Stimulated activated naive CD8-positive, alpha-beta T cell treated with anti-CD3 and anti-CD28 coated beads, Interleukin-15, amount 100 ng/mL, for 72 hours (primary cell): Measurements from ENCODE around the gene PRCD.

Experiments used
- ATAC-seq: fragments of 150-1000 bp; cut with Tn5 transposase; 2 replicates; pipeline ENCODE4 v1.10.0; 2021; ENCODE audit warnings: mild to moderate bottlenecking, moderate library complexity
- DNase-seq, 2 donors: peaks; one replicate each; pipeline ENCODE4 v3.0.0; 2021 to 2022
- H3K27ac Mint-ChIP-seq, 2 donors: one replicate each; pipeline ENCODE4 v1.8.0; 2022; ENCODE audit warnings: mild to moderate bottlenecking in 2 of 2, mixed read lengths in 2 of 2, moderate library complexity in 2 of 2
- H3K27me3 Mint-ChIP-seq: one replicate; pipeline ENCODE4 v1.8.0; 2022; ENCODE audit warnings: mixed read lengths
- H3K4me1 Mint-ChIP-seq: one replicate; pipeline ENCODE4 v1.8.0; 2022; ENCODE audit warnings: mild to moderate bottlenecking, mixed read lengths
- H3K4me3 Mint-ChIP-seq, 2 donors: one replicate each; pipeline ENCODE4 v1.8.0; 2022; ENCODE audit warnings: mild to moderate bottlenecking in 2 of 2, mixed read lengths in 2 of 2, moderate library complexity in 1 of 2
- H3K9me3 Mint-ChIP-seq, 2 donors: one replicate each; pipeline ENCODE4 v1.8.0; 2022; ENCODE audit warnings: mixed read lengths in 2 of 2

Gene PRCD

DNA sequence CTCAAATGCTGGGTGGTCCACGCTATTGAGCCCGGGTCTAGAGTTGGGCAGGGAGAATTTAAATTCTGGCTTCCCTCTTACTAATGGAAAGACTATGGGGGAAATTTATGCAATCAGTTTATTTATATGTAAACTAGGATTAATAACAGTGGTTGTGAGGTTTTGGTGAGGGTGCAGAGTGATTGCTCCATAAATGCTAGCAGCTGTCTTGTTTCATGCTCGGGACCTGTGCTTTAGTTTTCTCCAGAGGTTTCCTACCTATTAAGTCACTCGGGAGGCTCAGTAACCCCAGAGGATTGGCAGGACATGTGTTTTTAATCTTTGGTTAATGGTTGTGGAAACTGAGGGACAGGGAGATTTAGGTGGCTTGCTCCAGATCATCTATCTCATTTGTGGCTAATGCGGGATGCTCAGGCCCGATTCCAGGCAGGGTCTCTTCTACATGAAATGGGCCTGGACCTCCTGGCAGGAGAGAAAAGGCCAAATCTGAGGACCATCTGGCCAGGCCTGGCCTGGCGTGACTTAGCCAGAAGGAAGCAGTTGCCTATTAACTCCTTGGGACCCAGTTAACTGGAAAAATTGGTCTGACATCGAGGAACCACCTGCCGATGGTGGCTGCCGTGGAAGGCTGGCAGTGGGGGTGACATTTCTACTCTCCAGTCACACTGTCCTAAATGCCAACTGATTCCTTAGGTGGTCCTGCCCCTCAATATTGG lies 2.1 kb downstream of the PRCD start:
- Mint-ChIP-seq H3K4me3 (no peak overlapping the region), H3K4me1 (peaks cover 15% of the 10 kb centered on the region), H3K27me3 (peaks cover 31% of the 10 kb centered on the region), H3K27ac (peak overlapping the region in 1 of 2 donors; percentile 30), H3K9me3 (no peaks in the 10 kb centered on the region)
- DNase-seq (no peak), ATAC-seq (no peak)

DNA sequence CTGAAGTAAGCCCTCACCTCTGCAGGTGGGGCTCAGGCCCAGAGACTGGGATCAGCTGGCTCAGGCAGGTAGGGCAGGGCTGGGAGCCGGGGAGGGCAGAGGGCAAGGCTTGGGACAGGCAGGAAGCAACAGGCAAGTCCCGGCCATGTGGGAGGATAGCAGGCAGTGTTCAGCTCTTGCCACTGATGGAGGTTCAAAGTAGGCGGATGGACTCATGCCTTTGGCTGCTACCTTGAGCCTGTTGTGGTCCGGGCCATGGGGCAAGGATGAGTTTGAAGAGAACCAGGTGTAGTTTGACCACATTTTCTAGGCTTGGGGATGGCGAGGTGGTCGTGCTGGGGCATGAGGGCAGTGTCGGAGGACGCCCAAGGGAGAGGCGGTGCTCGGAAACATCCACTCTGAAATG lies 2.7 kb downstream of the PRCD start:
- Mint-ChIP-seq H3K27me3 (peaks cover 26% of the 10 kb centered on the region), H3K4me1 (peaks cover 15% of the 10 kb centered on the region), H3K27ac (no peak overlapping the region), H3K4me3 (no peak overlapping the region), H3K9me3 (no peaks in the 10 kb centered on the region)
- DNase-seq (no peak), ATAC-seq (no peak)

DNA sequence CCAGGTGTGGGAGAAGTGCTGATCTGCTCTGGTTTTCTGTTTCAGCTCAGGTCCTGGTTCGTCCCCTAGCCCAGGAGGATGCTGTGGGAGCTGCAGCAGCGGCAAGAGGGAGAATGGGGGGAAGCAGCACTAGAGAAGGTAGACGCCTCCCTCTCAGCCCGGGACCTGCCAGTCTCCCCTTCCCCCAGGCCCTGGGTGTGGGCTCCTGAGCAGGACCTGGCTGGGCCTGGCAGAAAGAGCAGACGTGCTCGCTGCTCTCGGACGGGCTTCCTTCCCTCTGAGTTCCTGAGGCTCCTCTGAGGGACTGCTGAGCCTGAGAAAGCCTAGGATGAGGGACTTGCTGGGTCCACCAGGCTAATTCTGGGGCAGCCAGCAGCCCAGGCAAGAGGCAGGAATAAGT lies 3.1 kb downstream of the PRCD start:
- Mint-ChIP-seq H3K9me3 (no peaks in the 10 kb centered on the region), H3K4me3 (no peak overlapping the region), H3K27ac (no peak overlapping the region), H3K27me3 (peaks cover 26% of the 10 kb centered on the region), H3K4me1 (peaks cover 15% of the 10 kb centered on the region)
- DNase-seq (no peak), ATAC-seq (no peak)

DNA sequence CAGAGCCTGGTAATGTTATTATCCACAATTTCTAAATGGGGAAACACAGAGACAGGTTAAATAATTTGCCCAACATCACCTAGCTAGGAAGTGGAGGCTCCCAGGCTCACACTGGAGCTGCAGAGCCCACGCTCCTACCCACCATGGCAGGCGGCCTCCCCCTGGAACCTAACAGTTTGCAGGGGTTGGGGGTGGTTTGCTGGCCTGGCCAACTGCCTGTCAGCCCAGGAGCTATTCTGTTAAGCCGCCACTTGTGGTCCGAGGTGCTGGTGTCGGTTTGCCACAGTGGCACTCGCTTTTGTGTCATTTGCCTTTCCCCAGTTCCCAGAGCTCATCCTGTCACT lies 3.6 kb downstream of the PRCD start:
- ATAC-seq, result no peak
- peaks cover 15% of the 10 kb centered on the region for H3K4me1 Mint-ChIP-seq
- no peak overlapping the region for H3K27ac Mint-ChIP-seq
- no peak for DNase-seq
- peaks cover 24% of the 10 kb centered on the region for H3K27me3 Mint-ChIP-seq
- no peaks in the 10 kb centered on the region for H3K9me3 Mint-ChIP-seq
- no peak overlapping the region for H3K4me3 Mint-ChIP-seq

DNA sequence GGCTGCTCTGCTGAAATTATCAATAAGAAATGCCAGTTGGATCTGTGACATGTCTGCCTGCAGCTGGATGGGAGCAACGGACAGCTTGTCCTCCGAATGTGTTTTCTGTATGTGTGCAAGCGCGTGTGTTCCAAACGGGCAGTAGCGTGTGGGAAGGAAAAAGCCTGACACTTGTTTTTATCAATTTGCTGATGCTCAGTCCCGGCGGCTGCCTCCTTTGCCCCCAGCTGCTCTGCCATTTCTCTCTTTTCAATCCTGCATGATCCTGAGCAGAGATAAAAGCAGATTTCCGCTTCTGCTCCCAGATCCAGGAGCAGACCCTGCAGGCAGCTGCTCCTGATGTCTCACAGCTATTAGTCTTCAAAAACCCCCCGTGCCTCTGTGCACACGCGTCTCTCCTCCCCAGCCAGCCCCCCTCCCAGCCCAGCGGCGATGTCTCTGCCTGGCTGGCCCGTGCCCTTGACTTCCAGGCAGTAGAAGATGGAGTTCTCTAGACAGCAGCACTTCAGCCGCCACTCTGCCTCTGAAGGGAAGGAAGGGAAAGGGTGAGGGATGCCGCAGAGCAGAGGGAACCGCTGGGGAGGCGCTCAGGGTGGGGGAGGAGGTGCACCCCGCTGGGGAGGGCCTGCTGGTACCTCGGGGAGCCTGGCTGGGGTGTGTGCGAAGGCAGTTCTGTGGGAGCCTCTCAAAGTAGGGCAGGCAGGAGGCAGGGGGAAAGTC lies 4.1 kb downstream of the PRCD start:
- no peak for DNase-seq
- H3K4me1 Mint-ChIP-seq, result peaks cover 15% of the 10 kb centered on the region
- H3K4me3 Mint-ChIP-seq, result no peak overlapping the region
- no peak for ATAC-seq
- H3K9me3 Mint-ChIP-seq, result no peaks in the 10 kb centered on the region
- H3K27me3 Mint-ChIP-seq, result peaks cover 19% of the 10 kb centered on the region
- peak overlapping the region in 1 of 2 donors; percentile 57 for H3K27ac Mint-ChIP-seq

DNA sequence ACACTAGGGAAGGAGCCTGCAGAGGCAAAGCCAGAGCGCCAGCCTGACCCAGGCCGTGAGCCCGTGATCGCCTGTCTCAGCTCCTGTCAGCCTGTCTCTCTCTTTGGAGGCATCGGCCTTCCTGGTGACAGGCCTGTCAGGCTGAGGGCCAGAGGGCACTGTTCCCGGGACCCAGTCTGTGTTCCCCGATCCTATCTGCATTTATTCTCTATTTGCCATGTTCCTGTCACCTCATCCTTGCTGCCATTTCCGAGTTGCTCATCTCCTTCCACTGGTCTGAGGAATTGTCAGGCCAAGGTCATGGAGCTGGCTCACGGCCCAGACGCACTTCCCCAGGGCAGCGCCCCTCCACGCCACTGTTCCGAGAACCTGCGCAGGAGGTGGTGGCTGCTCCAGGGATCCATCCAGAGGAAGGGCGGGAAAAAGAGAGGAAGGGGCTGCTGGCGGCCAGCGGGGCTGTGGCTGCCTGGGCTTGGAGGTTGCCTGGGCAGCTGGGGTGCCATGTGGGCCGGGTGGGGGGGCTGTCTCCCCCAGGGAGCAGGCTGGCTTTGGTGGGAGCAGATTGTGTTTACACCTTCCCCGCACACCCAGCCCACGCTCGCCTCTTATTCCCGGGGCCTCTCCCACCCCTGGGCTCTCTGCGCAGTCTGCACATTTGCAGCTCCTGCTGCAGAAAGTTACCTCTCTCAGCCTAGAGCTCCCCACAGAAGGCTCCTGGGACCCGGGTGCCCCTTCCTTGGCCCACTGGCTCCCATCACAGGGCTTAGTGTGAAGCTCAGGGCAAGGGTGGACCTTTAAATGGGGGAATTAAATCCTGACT lies 4.9 kb downstream of the PRCD start:
- no peak overlapping the region for H3K4me3 Mint-ChIP-seq
- no peaks in the 10 kb centered on the region for H3K9me3 Mint-ChIP-seq
- no peak overlapping the region for H3K27ac Mint-ChIP-seq
- H3K27me3 Mint-ChIP-seq, result peaks cover 11% of the 10 kb centered on the region
- H3K4me1 Mint-ChIP-seq, result peaks cover 11% of the 10 kb centered on the region
- DNase-seq (no peak), ATAC-seq (no peak)

DNA sequence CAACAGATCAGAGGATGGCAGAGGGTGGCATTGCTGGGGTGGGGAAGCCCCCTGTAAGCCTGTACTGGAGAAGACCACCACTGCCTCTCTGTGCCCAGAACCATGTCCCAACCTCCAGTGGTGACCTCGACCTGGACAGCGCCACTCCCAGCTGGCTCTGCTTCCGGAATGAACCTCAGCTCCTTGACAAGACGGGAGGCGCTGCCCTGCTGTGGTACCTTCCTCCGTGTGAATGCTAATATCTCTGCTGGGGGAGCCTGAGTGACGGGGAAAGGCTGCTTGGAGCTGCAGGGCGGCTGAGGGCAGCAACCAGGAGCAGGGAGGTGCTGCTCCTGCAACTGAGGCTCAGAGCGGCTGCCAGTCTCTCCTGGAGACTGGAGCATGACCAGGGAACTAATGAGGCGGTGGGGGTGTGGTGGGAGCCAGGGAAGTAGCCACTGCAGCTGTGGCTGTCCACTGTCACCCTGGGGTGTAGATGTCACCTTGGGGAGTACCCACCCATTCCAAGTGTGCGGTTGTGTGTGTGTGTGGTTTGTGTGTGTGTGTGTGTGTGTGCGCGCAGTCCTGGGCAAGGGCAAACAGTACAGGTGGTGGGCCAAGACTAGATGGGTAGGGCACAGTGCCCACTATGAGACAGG lies 6.2 kb downstream of the PRCD start:
- DNase-seq (no peak), ATAC-seq (no peak)
- Mint-ChIP-seq H3K4me1 (peaks cover 6% of the 10 kb centered on the region), H3K9me3 (no peaks in the 10 kb centered on the region), H3K27me3 (peaks cover 11% of the 10 kb centered on the region), H3K4me3 (no peak overlapping the region), H3K27ac (no peak overlapping the region)

DNA sequence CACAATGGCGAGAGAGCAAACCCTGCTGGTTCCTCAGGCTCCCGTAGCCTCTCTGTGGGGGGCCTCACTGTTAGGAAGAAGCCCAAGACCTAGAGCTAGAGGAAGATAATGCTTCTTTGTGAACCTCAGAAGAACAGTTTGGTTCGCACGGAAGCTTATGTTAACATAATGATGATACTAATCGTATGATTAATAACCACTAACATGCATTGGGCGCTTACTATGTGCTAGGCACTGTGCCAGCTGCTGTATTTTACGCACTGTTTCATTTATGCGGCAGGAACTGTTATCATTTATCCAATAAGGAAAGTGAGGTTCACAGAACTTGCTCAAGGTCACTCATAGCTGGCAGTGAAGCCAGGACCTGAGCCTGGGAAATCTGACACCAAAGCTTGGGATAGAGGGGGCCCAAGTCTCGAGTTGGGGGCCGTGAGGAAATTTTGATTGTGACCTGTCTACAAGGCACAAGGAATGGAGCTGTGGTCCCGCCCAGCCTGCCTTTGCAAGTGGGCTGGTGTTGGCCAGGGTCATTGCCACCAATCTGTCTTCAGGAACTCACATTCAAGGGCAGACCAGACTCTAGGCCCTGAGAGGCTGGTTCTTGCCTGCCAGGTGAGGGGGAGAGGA lies 6.8 kb downstream of the PRCD start:
- Mint-ChIP-seq H3K9me3 (no peaks in the 10 kb centered on the region), H3K27me3 (peaks cover 11% of the 10 kb centered on the region), H3K4me1 (peaks cover 6% of the 10 kb centered on the region), H3K4me3 (no peak overlapping the region), H3K27ac (no peak overlapping the region)
- DNase-seq, result no peak
- no peak for ATAC-seq

DNA sequence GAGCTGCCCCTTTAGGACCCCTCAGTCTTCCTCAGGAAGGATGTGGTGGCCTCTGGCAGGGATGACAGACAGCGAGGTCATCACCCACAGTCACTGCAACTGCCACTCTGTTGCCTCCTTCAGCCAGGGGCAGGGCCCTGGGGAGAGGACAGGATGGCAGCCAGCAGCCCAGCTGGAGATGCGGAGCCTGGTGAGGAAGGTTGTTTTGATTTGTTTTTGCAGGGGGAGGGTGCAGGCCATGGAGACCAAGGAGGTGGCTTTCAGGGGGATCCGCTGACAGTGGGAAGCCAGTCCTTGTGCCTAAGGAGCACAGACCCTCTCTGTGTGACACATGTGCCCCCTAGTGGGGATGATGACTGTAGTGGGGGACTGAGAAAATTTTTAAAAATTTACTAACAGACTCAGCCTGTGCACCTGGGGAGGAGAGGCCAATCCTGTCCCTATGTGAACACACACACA lies 7.4 kb downstream of the PRCD start:
- Mint-ChIP-seq H3K9me3 (no peaks in the 10 kb centered on the region), H3K27me3 (peaks cover 7% of the 10 kb centered on the region), H3K4me1 (peaks cover 6% of the 10 kb centered on the region), H3K27ac (no peak overlapping the region), H3K4me3 (no peak overlapping the region)
- ATAC-seq, result peak; percentile 90
- DNase-seq, result peak in 1 of 2 donors; percentile 55

DNA sequence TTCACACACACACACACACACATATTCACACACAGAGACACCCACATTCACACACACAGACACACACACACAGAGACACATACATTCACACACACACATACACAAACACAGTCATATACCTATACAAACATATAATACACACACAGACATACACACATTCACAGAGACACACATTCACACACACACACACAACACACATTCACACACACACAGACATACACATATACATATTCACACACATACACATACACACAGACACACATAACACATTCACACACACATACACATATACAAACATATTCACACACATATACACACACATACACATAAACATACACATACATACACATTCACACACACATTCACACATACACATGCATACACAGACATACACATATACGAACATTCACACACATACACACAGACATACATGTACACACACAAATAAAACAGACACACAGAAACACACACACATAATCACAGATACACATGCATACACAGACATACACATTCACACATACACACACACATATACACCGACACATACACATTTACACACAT lies 7.9 kb downstream of the PRCD start:
- no peak for DNase-seq
- Mint-ChIP-seq H3K4me3 (no peak overlapping the region), H3K27ac (no peak overlapping the region), H3K27me3 (peaks cover 2% of the 10 kb centered on the region), H3K9me3 (no peaks in the 10 kb centered on the region), H3K4me1 (peaks cover 6% of the 10 kb centered on the region)
- ATAC-seq, result no peak

DNA sequence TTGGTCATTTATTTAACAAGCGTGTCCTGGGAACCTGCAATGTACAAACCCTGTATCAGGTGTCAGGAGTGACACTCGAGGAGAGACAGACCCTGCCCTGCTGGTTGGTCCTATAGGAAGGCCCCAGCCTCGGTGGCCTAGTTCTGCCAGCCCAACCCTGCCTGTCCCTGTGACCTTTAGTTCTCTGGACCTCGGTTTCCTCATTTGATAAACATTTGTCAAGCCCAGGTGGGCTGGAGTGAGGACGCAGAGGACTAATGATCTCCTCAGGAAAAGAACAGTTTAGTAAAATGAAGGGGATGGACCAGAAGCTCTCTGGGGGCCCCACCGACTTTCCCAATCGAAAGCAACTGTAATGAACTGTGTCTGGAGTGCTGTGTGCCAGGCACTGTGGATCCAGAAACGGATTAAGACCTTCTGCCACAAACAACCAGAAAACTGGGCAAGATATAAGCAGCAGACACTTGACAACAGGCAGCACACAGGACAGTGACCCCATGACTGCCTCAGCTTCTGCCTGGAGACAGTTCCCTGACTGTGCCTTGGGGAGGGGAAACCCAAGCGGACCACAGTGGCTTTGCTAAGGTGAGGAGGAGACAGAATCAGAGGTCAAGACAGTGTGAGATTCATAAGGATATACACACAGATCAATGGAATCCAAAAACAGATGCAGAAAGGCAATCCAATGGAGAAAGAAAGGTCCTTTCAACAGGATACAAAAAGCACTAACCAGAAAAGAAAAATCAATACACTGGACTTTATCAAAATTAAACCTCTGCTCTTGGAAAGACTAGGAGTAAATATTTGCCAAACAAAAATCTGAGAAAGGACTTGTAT lies 8.8 kb downstream of the PRCD start:
- Mint-ChIP-seq H3K4me1 (peaks cover 6% of the 10 kb centered on the region), H3K9me3 (no peaks in the 10 kb centered on the region), H3K4me3 (no peak overlapping the region), H3K27me3 (no peaks in the 10 kb centered on the region), H3K27ac (no peak overlapping the region)
- ATAC-seq (no peak), DNase-seq (no peak)

DNA sequence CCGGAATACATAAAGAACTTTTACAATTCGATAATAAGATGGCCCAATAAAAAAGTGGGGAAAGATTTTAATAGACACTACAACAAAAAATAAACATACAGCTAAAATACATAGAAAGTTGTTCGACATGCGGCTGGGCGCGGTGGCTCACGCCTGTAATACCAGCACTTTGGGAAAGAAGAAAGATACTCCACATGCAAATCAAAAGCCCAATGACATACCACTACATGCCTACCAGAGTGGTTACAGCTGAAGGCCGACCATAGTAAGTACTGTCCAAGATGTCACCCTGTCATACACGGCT lies 9.3 kb downstream of the PRCD start:
- Mint-ChIP-seq H3K27ac (no peak overlapping the region), H3K27me3 (no peaks in the 10 kb centered on the region), H3K4me1 (peaks cover 6% of the 10 kb centered on the region), H3K4me3 (no peak overlapping the region), H3K9me3 (no peaks in the 10 kb centered on the region)
- no peak for ATAC-seq
- DNase-seq, result no peak

DNA sequence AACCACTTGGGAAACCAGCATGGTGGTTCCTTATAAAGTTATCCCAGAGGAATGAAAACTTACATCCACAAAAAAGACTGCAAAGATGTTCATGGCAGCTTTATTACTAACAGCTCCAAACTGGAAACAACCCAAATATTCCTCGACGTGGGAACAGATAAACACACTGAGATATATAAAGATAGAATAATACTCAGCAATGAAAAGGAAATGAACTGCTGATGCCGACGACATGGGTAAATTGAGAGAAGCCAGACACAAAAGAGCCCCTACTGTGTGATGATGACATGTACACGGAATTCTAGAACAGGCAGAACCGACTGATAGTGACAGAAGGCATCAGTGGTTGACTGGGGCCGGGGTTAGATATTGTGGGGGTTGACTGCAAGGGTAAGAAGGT lies 9.7 kb downstream of the PRCD start:
- Mint-ChIP-seq H3K9me3 (no peaks in the 10 kb centered on the region), H3K27ac (no peak overlapping the region), H3K4me3 (no peak overlapping the region), H3K27me3 (no peaks in the 10 kb centered on the region), H3K4me1 (peaks cover 6% of the 10 kb centered on the region)
- ATAC-seq (no peak), DNase-seq (no peak)
